ENCODE results near the gene TGM6.

TGM6 gene

DNA sequence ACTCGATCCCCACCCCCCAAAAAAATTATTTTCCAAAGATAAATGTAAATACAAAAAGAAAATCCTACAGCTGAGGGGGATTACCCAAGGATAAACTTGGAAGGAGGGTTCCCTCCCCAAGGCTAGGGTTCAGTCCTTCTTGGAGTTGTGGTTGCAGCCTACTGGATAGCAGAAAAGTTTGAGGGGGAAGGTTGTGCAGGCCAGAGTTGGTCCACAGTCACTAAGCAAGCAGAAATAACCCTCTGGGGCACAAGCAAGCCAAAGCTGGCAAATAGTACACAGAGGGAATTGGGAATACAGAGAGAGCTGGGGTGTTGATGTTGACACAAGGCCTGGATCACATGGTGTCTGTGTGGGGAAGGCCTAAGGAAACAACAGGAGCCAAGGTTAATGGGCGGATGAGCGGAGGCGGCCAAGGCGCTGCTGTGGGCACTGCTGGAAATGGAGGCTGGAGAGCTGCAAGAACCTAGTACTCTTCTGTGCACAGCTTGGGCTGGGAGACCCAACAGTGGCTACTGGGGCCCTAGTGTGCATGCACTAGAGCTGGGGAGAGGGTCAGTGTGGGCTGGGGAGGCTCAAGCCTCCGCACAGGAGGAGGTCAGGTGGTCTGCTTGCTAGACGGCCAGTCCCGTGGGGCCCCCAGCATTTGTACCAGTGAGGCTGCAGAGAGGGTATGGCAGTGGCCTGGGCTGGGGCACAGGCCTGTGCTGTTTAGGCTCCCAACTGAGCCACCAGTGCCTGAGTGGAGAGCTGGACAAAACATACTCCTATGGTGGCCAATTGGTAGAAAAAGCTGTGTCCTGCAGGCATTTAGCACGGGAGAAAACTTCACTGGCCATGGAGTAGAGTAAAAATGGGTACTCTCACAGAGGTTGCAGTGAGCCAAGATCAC lies 95.4 kb downstream of the TGM6 start:
- DNase-seq (ENCODE audit: low read depth): no peak
- H3K4me3 ChIP-seq (ENCODE audit: low read depth, low read length): no peak overlapping the region
- TF ChIP-seq, protein P1, sequence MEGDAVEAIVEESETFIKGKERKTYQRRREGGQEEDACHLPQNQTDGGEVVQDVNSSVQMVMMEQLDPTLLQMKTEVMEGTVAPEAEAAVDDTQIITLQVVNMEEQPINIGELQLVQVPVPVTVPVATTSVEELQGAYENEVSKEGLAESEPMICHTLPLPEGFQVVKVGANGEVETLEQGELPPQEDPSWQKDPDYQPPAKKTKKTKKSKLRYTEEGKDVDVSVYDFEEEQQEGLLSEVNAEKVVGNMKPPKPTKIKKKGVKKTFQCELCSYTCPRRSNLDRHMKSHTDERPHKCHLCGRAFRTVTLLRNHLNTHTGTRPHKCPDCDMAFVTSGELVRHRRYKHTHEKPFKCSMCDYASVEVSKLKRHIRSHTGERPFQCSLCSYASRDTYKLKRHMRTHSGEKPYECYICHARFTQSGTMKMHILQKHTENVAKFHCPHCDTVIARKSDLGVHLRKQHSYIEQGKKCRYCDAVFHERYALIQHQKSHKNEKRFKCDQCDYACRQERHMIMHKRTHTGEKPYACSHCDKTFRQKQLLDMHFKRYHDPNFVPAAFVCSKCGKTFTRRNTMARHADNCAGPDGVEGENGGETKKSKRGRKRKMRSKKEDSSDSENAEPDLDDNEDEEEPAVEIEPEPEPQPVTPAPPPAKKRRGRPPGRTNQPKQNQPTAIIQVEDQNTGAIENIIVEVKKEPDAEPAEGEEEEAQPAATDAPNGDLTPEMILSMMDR (IDR thresholded peaks at IDR 0.05; ENCODE audit: low read depth, low read length, missing control alignments): no peak

DNA sequence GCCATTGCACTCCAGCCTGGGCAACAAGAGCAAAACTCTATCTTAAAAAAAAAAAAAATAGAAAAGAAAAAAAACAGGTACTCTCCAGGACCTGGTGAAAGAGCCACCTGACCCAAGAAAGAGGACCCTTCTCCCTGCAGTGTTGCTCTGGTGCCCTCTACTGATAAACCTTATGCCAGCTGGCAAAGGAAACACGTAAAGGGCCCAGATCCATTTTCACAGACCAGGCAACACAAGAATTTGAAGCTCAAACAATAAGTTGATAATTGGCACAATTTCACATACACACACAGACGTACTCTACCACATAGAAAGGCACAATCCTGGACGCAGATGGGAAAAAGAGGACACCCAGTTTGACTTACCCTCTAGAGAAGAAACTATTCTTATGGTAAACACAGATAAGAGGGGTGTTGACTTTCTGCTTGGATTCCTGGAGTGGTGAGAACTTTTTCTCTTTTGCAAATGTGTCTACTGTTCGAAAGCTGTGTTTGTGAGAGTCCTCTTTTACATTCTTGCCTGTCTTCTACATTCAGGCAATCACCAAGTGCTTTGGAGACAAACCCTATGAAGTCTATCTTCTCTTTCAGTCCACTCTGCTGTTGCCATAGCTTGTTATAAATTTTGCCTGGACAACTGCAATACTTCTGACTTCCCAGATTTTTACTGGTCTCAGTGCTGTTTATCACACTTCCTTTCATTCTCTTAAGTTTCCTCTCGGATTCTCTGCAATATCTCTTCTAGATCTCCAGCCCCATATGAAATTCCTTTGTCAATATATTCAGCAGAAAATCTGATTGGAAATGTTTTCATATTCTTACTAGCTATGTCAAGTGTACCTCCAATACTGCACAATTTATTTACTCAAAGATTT lies 96.3 kb downstream of the TGM6 start:
- TF ChIP-seq, protein P1 (IDR thresholded peaks at IDR 0.05; ENCODE audit: low read depth, low read length, missing control alignments): peak; percentile 22
- H3K4me3 ChIP-seq (ENCODE audit: low read depth, low read length): no peak overlapping the region
- DNase-seq (ENCODE audit: low read depth): no peak

DNA sequence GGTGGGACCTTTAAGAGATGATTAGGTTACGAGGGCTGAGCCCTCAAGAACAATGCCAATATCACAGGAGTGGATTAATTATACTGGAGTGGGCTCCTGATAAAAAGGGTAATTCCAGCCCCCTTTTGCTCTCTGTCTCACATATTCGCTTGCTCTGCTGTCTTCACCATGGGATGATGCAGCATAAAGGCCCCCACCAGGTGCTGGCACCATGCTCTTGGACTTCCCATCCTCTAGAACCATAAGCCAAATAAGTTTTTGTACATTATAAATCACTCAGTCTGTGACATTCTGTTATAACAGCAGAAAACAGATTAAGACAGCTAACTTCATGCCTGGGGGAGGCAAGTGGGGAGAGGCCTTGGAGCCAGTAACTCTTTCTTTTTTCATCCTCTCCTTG lies 99.7 kb downstream of the TGM6 start:
- TF ChIP-seq, protein P1 (IDR thresholded peaks at IDR 0.05; ENCODE audit: low read depth, low read length, missing control alignments): no peak
- no peak overlapping the region for H3K4me3 ChIP-seq (ENCODE audit: low read depth, low read length)
- no peak for DNase-seq (ENCODE audit: low read depth)
